Loucy (cell line): ENCODE results near the gene USP47.

Source experiments
- H2AFZ ChIP-seq: fragments of 200-600 bp; sonication (generic); 2 replicates; pipeline ENCODE4 v1.6.0; 2016; ENCODE audit warnings: antibody characterized with exemption, mild to moderate bottlenecking, low read length, moderate library complexity
- H3F3A ChIP-seq: fragments of 200-600 bp; 2 replicates; pipeline ENCODE4 v1.6.0; 2016; ENCODE audit warnings: antibody characterized with exemption, low read depth, mild to moderate bottlenecking
- H3K27me3 ChIP-seq: fragments of 200-600 bp; sonication (generic); 2 replicates; pipeline ENCODE4 v1.6.1; 2014; ENCODE audit warnings: low read length, mild to moderate bottlenecking; ENCODE audit not compliant: insufficient read depth, poor library complexity, severe bottlenecking
- H3K36me3 ChIP-seq: fragments of 200-600 bp; sonication (generic); 2 replicates; pipeline ENCODE4 v1.6.1; 2016; ENCODE audit warnings: low read length; ENCODE audit not compliant: insufficient read depth
- H3K4me1 ChIP-seq: fragments of 200-600 bp; sonication (generic); 2 replicates; pipeline ENCODE4 v1.5.1; 2014; ENCODE audit warnings: low read length, mild to moderate bottlenecking; ENCODE audit not compliant: insufficient read depth, poor library complexity, severe bottlenecking
- H3K4me2 ChIP-seq: fragments of 200-600 bp; sonication (generic); 2 replicates; pipeline ENCODE4 v1.6.0; 2014; ENCODE audit warnings: antibody characterized with exemption, low read length, low read depth, mild to moderate bottlenecking; ENCODE audit not compliant: poor library complexity, severe bottlenecking
- H3K4me3 ChIP-seq: fragments of 200-600 bp; sonication (generic); 2 replicates; pipeline ENCODE4 v1.5.1; 2014; ENCODE audit warnings: low read length, mild to moderate bottlenecking, mixed read lengths; ENCODE audit not compliant: poor library complexity, severe bottlenecking
- H3K79me2 ChIP-seq: fragments of 200-600 bp; sonication (generic); 2 replicates; pipeline ENCODE4 v1.6.1; 2014; ENCODE audit warnings: low read length; ENCODE audit not compliant: insufficient read depth
- H3K9ac ChIP-seq: fragments of 200-600 bp; sonication (generic); 2 replicates; pipeline ENCODE4 v1.6.0; 2014; ENCODE audit warnings: mild to moderate bottlenecking, low read depth, low read length, moderate library complexity; ENCODE audit not compliant: poor library complexity, severe bottlenecking
- H3K9me2 ChIP-seq: fragments of 200-600 bp; sonication (generic); replicated peaks from 2 replicates; pipeline ENCODE4 v1.6.1; 2016; ENCODE audit warnings: low read depth, low read length, mixed read lengths
- H3K9me3 ChIP-seq: fragments of 200-600 bp; sonication (generic); 2 replicates; pipeline ENCODE4 v1.6.1; 2014; ENCODE audit warnings: mild to moderate bottlenecking, antibody characterized with exemption, low read length, low read depth; ENCODE audit not compliant: insufficient read depth
- H4K20me1 ChIP-seq: fragments of 200-600 bp; sonication (generic); 2 replicates; pipeline ENCODE4 v1.6.0; 2014; ENCODE audit warnings: antibody characterized with exemption, low read length, mild to moderate bottlenecking; ENCODE audit not compliant: insufficient read depth, poor library complexity, severe bottlenecking
- CTCF ChIP-seq: fragments of 200-600 bp; sonication (generic); conservative IDR thresholded peaks from 2 replicates; pipeline ENCODE4 v1.5.1; 2014; ENCODE audit warnings: mild to moderate bottlenecking, antibody characterized with exemption, low read length
- EZH2phosphoT487 ChIP-seq: fragments of 200-600 bp; IDR thresholded peaks from 2 replicates; pipeline ENCODE4 v1.6.1; 2018; ENCODE audit warnings: antibody characterized with exemption, mild to moderate bottlenecking, moderate library complexity, borderline replicate concordance

Gene USP47

GRCh38 chr11:11984563-11984962 is 142.8 kb downstream of the USP47 start:
- Histone ChIP-seq H3F3A (no peaks in the 10 kb centered on the region), H3K4me1 (no peaks in the 10 kb centered on the region)

GRCh38 chr11:11985016-11985715 is 143.4 kb downstream of the USP47 start:
- Histone ChIP-seq H3K27me3 (no peaks in the 10 kb centered on the region), H3F3A (no peaks in the 10 kb centered on the region), H3K9me3 (no peaks in the 10 kb centered on the region), H3K4me2 (no peak overlapping the region), H2AFZ (no peak overlapping the region), H3K9me2 (no peaks in the 10 kb centered on the region), H3K4me3 (no peak overlapping the region), H3K79me2 (no peaks in the 10 kb centered on the region), H3K9ac (no peak overlapping the region), H4K20me1 (no peaks in the 10 kb centered on the region), H3K4me1 (no peaks in the 10 kb centered on the region), H3K36me3 (no peaks in the 10 kb centered on the region)
- TF ChIP-seq EZH2phosphoT487 (no peak), CTCF (no peak)

More at GRCh38 chr11:11984563-11984962, 142.8 kb downstream of the USP47 start:
- H3K79me2 ChIP-seq = no peaks in the 10 kb centered on the region
- no peaks in the 10 kb centered on the region for H3K36me3 ChIP-seq
- no peak overlapping the region for H3K4me3 ChIP-seq
- TF ChIP-seq CTCF (no peak), EZH2phosphoT487 (no peak)
- H3K9me3 ChIP-seq = no peaks in the 10 kb centered on the region
- no peak overlapping the region for H3K9ac ChIP-seq
- H4K20me1 ChIP-seq = no peaks in the 10 kb centered on the region
- no peak overlapping the region for H3K4me2 ChIP-seq
- H2AFZ ChIP-seq = no peak overlapping the region
- H3K9me2 ChIP-seq = no peaks in the 10 kb centered on the region
- H3K27me3 ChIP-seq = no peaks in the 10 kb centered on the region

GRCh38 chr11:11985954-11986949 is 144.5 kb downstream of the USP47 start:
- H3K36me3 ChIP-seq = no peaks in the 10 kb centered on the region
- H3K4me1 ChIP-seq = no peaks in the 10 kb centered on the region
- H3K4me2 ChIP-seq = no peak overlapping the region
- no peaks in the 10 kb centered on the region for H3K9me2 ChIP-seq
- no peak overlapping the region for H3K4me3 ChIP-seq
- H3K79me2 ChIP-seq = no peaks in the 10 kb centered on the region
- TF ChIP-seq EZH2phosphoT487 (no peak), CTCF (no peak)
- no peak overlapping the region for H3K9ac ChIP-seq
- H3K9me3 ChIP-seq = no peaks in the 10 kb centered on the region
- no peaks in the 10 kb centered on the region for H3K27me3 ChIP-seq
- H4K20me1 ChIP-seq = no peaks in the 10 kb centered on the region
- no peaks in the 10 kb centered on the region for H3F3A ChIP-seq
- H2AFZ ChIP-seq = no peak overlapping the region
